ENCODE results near the gene GREB1.

The GREB1 gene

GRCh38 chr2:11634584-11634983 lies 100.7 kb downstream of the GREB1 start:
- Histone ChIP-seq H3K36me3 (peaks cover 64% of the 10 kb centered on the region), H3K9me3 (no peaks in the 10 kb centered on the region), H3K4me1 (no peaks in the 10 kb centered on the region), H3K27me3 (no peaks in the 10 kb centered on the region), H3K4me3 (ENCODE audit: low read depth, low read length) (no peak overlapping the region)
- DNase-seq: no peak
- no peak for TF ChIP-seq CTCF (IDR thresholded peaks at IDR 0.05; ENCODE audit: low read depth, low read length)

- no peaks in the 10 kb centered on the region for H3K9me3 ChIP-seq
- no peak overlapping the region for H3K4me3 ChIP-seq (ENCODE audit: low read depth, low read length)
- no peak for DNase-seq
- H3K36me3 ChIP-seq: peaks cover 66% of the 10 kb centered on the region
- H3K4me1 ChIP-seq: no peaks in the 10 kb centered on the region
- no peaks in the 10 kb centered on the region for H3K27me3 ChIP-seq
- no peak for TF ChIP-seq CTCF (IDR thresholded peaks at IDR 0.05; ENCODE audit: low read depth, low read length)
Measured at GRCh38 chr2:11635141-11635540, 101.3 kb downstream of the GREB1 start.

- Histone ChIP-seq H3K4me1 (no peaks in the 10 kb centered on the region), H3K4me3 (ENCODE audit: low read depth, low read length) (no peak overlapping the region), H3K27me3 (no peaks in the 10 kb centered on the region), H3K36me3 (peaks cover 64% of the 10 kb centered on the region), H3K9me3 (no peaks in the 10 kb centered on the region)
- no peak for DNase-seq
- no peak for TF ChIP-seq CTCF (IDR thresholded peaks at IDR 0.05; ENCODE audit: low read depth, low read length)
Measured at GRCh38 chr2:11636593-11637295, 102.9 kb downstream of the GREB1 start.

- Histone ChIP-seq H3K36me3 (peaks cover 58% of the 10 kb centered on the region), H3K9me3 (no peaks in the 10 kb centered on the region), H3K4me3 (ENCODE audit: low read depth, low read length) (no peak overlapping the region), H3K27me3 (no peaks in the 10 kb centered on the region), H3K4me1 (no peaks in the 10 kb centered on the region)
- no peak for TF ChIP-seq CTCF (IDR thresholded peaks at IDR 0.05; ENCODE audit: low read depth, low read length)
- DNase-seq: no peak
Measured at GRCh38 chr2:11637546-11637945, 103.7 kb downstream of the GREB1 start.

GRCh38 chr2:11639503-11639902 lies 105.7 kb downstream of the GREB1 start:
- Histone ChIP-seq H3K36me3 (peaks cover 57% of the 10 kb centered on the region), H3K4me1 (no peaks in the 10 kb centered on the region), H3K27me3 (no peaks in the 10 kb centered on the region), H3K9me3 (no peaks in the 10 kb centered on the region), H3K4me3 (ENCODE audit: low read depth, low read length) (no peak overlapping the region)
- no peak for TF ChIP-seq CTCF (IDR thresholded peaks at IDR 0.05; ENCODE audit: low read depth, low read length)
- DNase-seq: no peak

- Histone ChIP-seq H3K36me3 (peaks cover 51% of the 10 kb centered on the region), H3K27me3 (no peaks in the 10 kb centered on the region), H3K9me3 (no peaks in the 10 kb centered on the region), H3K4me1 (no peaks in the 10 kb centered on the region), H3K4me3 (ENCODE audit: low read depth, low read length) (no peak overlapping the region)
- TF ChIP-seq CTCF (IDR thresholded peaks at IDR 0.05; ENCODE audit: low read depth, low read length): no peak
- DNase-seq: no peak
Measured at GRCh38 chr2:11640132-11640531, 106.3 kb downstream of the GREB1 start.
